H1 (cell line): ENCODE data around the gene NR5A1. TPM values are rescaled to one million over a fixed set of nuclear protein-coding genes. Genes with fewer than 3 reads are reported as not detected.
A peak's percentile ranks its signal among the peaks of the same experiment; 100 is the strongest.

ENCODE experiments used
- CTCF ChIA-PET: fragments of 300-600 bp; sonication (Branson Sonifier 250); formaldehyde crosslinking; loops from one replicate; lab custom pipeline; 2021; ENCODE audit not compliant: partially characterized antibody; lab: Charles Lee
- POLR2A ChIA-PET: fragments of 300-600 bp; sonication (Branson Sonifier 250); formaldehyde crosslinking; loops from one replicate; lab custom pipeline; 2021; ENCODE audit warnings: inconsistent platforms; ENCODE audit not compliant: partially characterized antibody; lab: Charles Lee
- DNase-seq, 2 experiments: peaks; one replicate each; pipeline versions ENCODE4 v3.0.0 to v3.0.0-alpha.2; 2010 to 2022; ENCODE audit warnings: low spot score in 2 of 2, low read depth in 1 of 2, mixed read lengths in 1 of 2
- FAIRE-seq: peaks from 2 replicates; lab custom pipeline; 2011; peaks lifted over from hg19 to GRCh38; lab: Jason Lieb, UNC
- H2AFZ ChIP-seq: 2 replicates; pipeline ENCODE4 v1.8.1; 2012; ENCODE audit warnings: low read length, inconsistent platforms
- H2AK5ac ChIP-seq: 2 replicates; pipeline ENCODE4 v1.6.1; 2013; ENCODE audit warnings: low read depth, low read length
- H2BK120ac ChIP-seq: replicated peaks from 2 replicates; pipeline ENCODE3; 2013; ENCODE audit warnings: low read depth, low read length, inconsistent platforms
- H2BK12ac ChIP-seq: 2 replicates; pipeline ENCODE4 v1.6.1; 2013; ENCODE audit warnings: low read depth, low read length
- H2BK15ac ChIP-seq: 2 replicates; pipeline ENCODE4 v1.6.1; 2013; ENCODE audit warnings: low read length
- H2BK20ac ChIP-seq: 2 replicates; pipeline ENCODE4 v1.6.1; 2013; ENCODE audit warnings: low read length
- H2BK5ac ChIP-seq: 2 replicates; pipeline ENCODE4 v1.6.1; 2013; ENCODE audit warnings: low read depth, low read length
- H3K14ac ChIP-seq: 2 replicates; pipeline ENCODE4 v1.6.1; 2013; ENCODE audit warnings: inconsistent platforms; ENCODE audit not compliant: insufficient read length
- H3K18ac ChIP-seq: 2 replicates; pipeline ENCODE4 v1.6.1; 2013; ENCODE audit warnings: low read length; ENCODE audit errors: extremely low read depth
- H3K23ac ChIP-seq: 2 replicates; pipeline ENCODE4 v1.6.1; 2013; ENCODE audit warnings: inconsistent platforms; ENCODE audit not compliant: insufficient read length
- H3K23me2 ChIP-seq: 2 replicates; pipeline ENCODE4 v1.6.1; 2013; ENCODE audit warnings: low read depth, low read length
- H3K27ac ChIP-seq: 2 replicates; pipeline ENCODE4 v1.6.1; 2011; ENCODE audit warnings: low read depth, low read length, inconsistent platforms
- H3K27me3 ChIP-seq, 4 experiments: replicated peaks in 1 of 4; 1 replicate in 1 of 4; 2 replicates in 3 of 4; pipeline versions ENCODE4 v1.6.1 to v1.8.1; 2011 to 2013; ENCODE audit warnings: low read length in 3 of 4, mild to moderate bottlenecking in 3 of 4, inconsistent platforms in 2 of 4, mixed read lengths in 2 of 4, moderate library complexity in 1 of 4; ENCODE audit not compliant: control insufficient read depth in 3 of 4, insufficient read depth in 3 of 4; ENCODE audit errors: extremely low read depth in 1 of 4
- H3K36me3 ChIP-seq, 4 experiments: 2 replicates each; pipeline versions ENCODE4 v1.6.1 to v1.8.1; 2011 to 2013; ENCODE audit warnings: mild to moderate bottlenecking in 4 of 4, low read length in 3 of 4, moderate library complexity in 2 of 4, control low read depth in 1 of 4, inconsistent platforms in 1 of 4; ENCODE audit not compliant: insufficient read depth in 4 of 4, control insufficient read depth in 2 of 4
- H3K4ac ChIP-seq: replicated peaks from 2 replicates; pipeline ENCODE3; 2013; ENCODE audit warnings: low read length, low read depth, mixed read lengths, inconsistent platforms; ENCODE audit not compliant: insufficient read length
- H3K4me1 ChIP-seq, 4 experiments: replicated peaks in 1 of 4; 1 replicate in 1 of 4; 2 replicates in 3 of 4; pipeline versions ENCODE4 v1.6.1 to v1.8.1; 2011 to 2013; ENCODE audit warnings: low read length in 3 of 4, inconsistent platforms in 2 of 4, mixed read lengths in 1 of 4; ENCODE audit not compliant: insufficient read depth in 4 of 4, control insufficient read depth in 3 of 4
- H3K4me2 ChIP-seq, 2 experiments: 2 replicates each; pipeline versions ENCODE4 v1.6.1 to v1.8.1; 2011 to 2013; ENCODE audit warnings: low read depth in 2 of 2, low read length in 2 of 2, control low read depth in 1 of 2, inconsistent platforms in 1 of 2, mild to moderate bottlenecking in 1 of 2; ENCODE audit not compliant: insufficient read depth in 1 of 2
- H3K4me3 ChIP-seq, 4 experiments: fragments of 200-600, 300-600 bp in 1 of 4; sonication (generic), shearing (Covaris generic), sonication (Bioruptor Twin) in 1 of 4; 2 replicates each; pipeline versions ENCODE4 v1.5.1 to v1.8.1; 2011 to 2016; ENCODE audit warnings: low read length in 4 of 4, low read depth in 3 of 4, control low read depth in 2 of 4, inconsistent platforms in 2 of 4, mild to moderate bottlenecking in 2 of 4, mixed read lengths in 1 of 4, moderate library complexity in 1 of 4; ENCODE audit not compliant: insufficient read depth in 2 of 4; ENCODE audit errors: extremely low read depth in 1 of 4
- H3K56ac ChIP-seq: replicated peaks from 2 replicates; pipeline ENCODE3; 2013; ENCODE audit warnings: low read depth, mild to moderate bottlenecking, mixed read lengths, low read length, inconsistent platforms; ENCODE audit not compliant: insufficient read length
- H3K79me1 ChIP-seq: 2 replicates; pipeline ENCODE4 v1.6.1; 2013; ENCODE audit warnings: low read depth, low read length, control low read depth
- H3K79me2 ChIP-seq, 2 experiments: 2 replicates each; pipeline versions ENCODE4 v1.6.1 to v1.8.1; 2012 to 2013; ENCODE audit warnings: low read length in 2 of 2, mild to moderate bottlenecking in 2 of 2, inconsistent platforms in 1 of 2; ENCODE audit not compliant: insufficient read depth in 2 of 2, control insufficient read depth in 1 of 2
- H3K9ac ChIP-seq, 4 experiments: replicated peaks in 1 of 4; 1 replicate in 1 of 4; 2 replicates in 3 of 4; pipeline versions ENCODE4 v1.6.1 to v1.8.1; 2011 to 2013; ENCODE audit warnings: low read depth in 3 of 4, low read length in 3 of 4, control low read depth in 2 of 4, mild to moderate bottlenecking in 2 of 4, moderate library complexity in 2 of 4, inconsistent platforms in 1 of 4; ENCODE audit errors: extremely low read depth in 1 of 4
- H3K9me3 ChIP-seq, 2 experiments: 2 replicates each; pipeline versions ENCODE4 v1.6.1 to v1.8.1; 2012 to 2013; ENCODE audit warnings: mild to moderate bottlenecking in 2 of 2, moderate library complexity in 2 of 2, control low read depth in 1 of 2, inconsistent platforms in 1 of 2, low read depth in 1 of 2, low read length in 1 of 2, mixed read lengths in 1 of 2; ENCODE audit not compliant: insufficient read depth in 2 of 2
- H4K20me1 ChIP-seq, 2 experiments: replicated peaks in 1 of 2; 2 replicates each; pipeline versions ENCODE3 to v1.8.1; 2011 to 2013; ENCODE audit warnings: inconsistent platforms in 2 of 2, low read length in 2 of 2, mild to moderate bottlenecking in 1 of 2; ENCODE audit not compliant: insufficient read depth in 2 of 2, control insufficient read depth in 1 of 2
- H4K5ac ChIP-seq: 2 replicates; pipeline ENCODE4 v1.6.1; 2013; ENCODE audit warnings: low read length, low read depth, mixed read lengths, inconsistent platforms; ENCODE audit not compliant: insufficient read length
- H4K8ac ChIP-seq: 2 replicates; pipeline ENCODE4 v1.8.0; 2013; ENCODE audit warnings: mild to moderate bottlenecking, moderate library complexity, low read length, inconsistent platforms; ENCODE audit not compliant: insufficient read depth; ENCODE audit errors: extremely low read depth
- H4K91ac ChIP-seq: replicated peaks from 2 replicates; pipeline ENCODE3; 2013; ENCODE audit warnings: low read length, mixed read lengths, inconsistent platforms; ENCODE audit not compliant: insufficient read length
- CBX8 ChIP-seq: fragments of 300-800, 300-1000 bp; sonication (generic); IDR thresholded peaks from 2 replicates; pipeline ENCODE4 v1.7.1; 2016; ENCODE audit warnings: low read depth, low read length, borderline replicate concordance
- CTCF ChIP-seq, 3 experiments: IDR thresholded peaks; 1 replicate in 2 of 3; 2 replicates in 1 of 3; pipeline versions ENCODE4 v1.5.1 to v1.6.1; 2011; ENCODE audit warnings: low read length in 3 of 3, mild to moderate bottlenecking in 3 of 3, inconsistent platforms in 2 of 3, low read depth in 1 of 3, moderate library complexity in 1 of 3; ENCODE audit not compliant: insufficient read depth in 1 of 3; ENCODE audit errors: control extremely low read depth in 1 of 3
- JUN ChIP-seq: IDR thresholded peaks from 2 replicates; pipeline ENCODE4 v1.6.1; 2011; ENCODE audit warnings: low read depth, mild to moderate bottlenecking, improper control_type of control experiment, low read length
- KDM5A ChIP-seq: fragments of 200-600 bp; IDR thresholded peaks from 2 replicates; pipeline ENCODE4 v1.7.1; 2012; ENCODE audit warnings: mild to moderate bottlenecking, low read length, inconsistent platforms, mixed read lengths
- RNF2 ChIP-seq: fragments of 200-900, 300-1000 bp; sonication (generic); IDR thresholded peaks from 2 replicates; pipeline ENCODE4 v1.7.1; 2016; ENCODE audit warnings: borderline replicate concordance, low read depth, mild to moderate bottlenecking, antibody characterized with exemption, low read length; ENCODE audit not compliant: poor library complexity, severe bottlenecking; ENCODE audit errors: missing control alignments
- RXRA ChIP-seq: IDR thresholded peaks from 2 replicates; pipeline ENCODE4 v1.6.1; 2011; ENCODE audit warnings: low read depth, mild to moderate bottlenecking, low read length, moderate library complexity; ENCODE audit not compliant: insufficient read depth
- WGBS, 2 experiments: shearing (Covaris generic) in 1 of 2; methylation state at CpG; one replicate each; pipeline versions ENCODE4 v1.1.6 to v1.1.7; 2013 to 2015; ENCODE audit warnings: low lambda C conversion rate in 2 of 2, mixed read lengths in 2 of 2, inconsistent platforms in 1 of 2, low coverage in 1 of 2, missing lambda C conversion rate in 1 of 2; ENCODE audit not compliant: insufficient replicate concordance in 2 of 2, insufficient coverage in 1 of 2, insufficient read length in 1 of 2; ENCODE audit errors: extremely low coverage in 1 of 2, missing lambda C conversion rate in 1 of 2; 5-methylcytosine and 5-hydroxymethylcytosine counted together
- polyA plus RNA-seq, 7 experiments: library from polyadenylated mRNA; depleted of rRNA in 3 of 7; stranded (reverse) in 5 of 7; unstranded in 2 of 7; fragments of >200 nt in 5 of 7; fragments of 200-250 nt in 2 of 7; gene quantifications; 1 replicate in 5 of 7; 2 replicates in 1 of 7; 4 replicates in 1 of 7; pipeline versions ENCODE4 v1.2.1 to v1.2.3, GENCODE V29; 2011 to 2013; ENCODE audit warnings: missing spikeins in 2 of 7, mixed read lengths in 2 of 7
- total RNA-seq: library from RNA; stranded (reverse); fragmentation: NEBNext Ultra II Directional; extraction: Animal tissue kit (Norgen Biotek cat#: 25700); gene quantifications from 2 replicates; pipeline ENCODE4 v1.2.1, GENCODE V29; 2021
- TF ChIP-seq, protein P1 (sequence below): IDR thresholded peaks from 2 replicates; pipeline ENCODE4 v1.6.1; 2011; ENCODE audit warnings: low read length, improper control_type of control experiment

The NR5A1 gene
- total and polyA plus RNA-seq, 2 of the 8 experiments (the other 6 are each of a cell fraction or from before 2014, with no cell fraction given): 0.29 to 0.58 TPM

- Histone ChIP-seq H3K79me1 (no peaks in the 10 kb centered on the region), H3K9me3 (no peaks in the 10 kb centered on the region), H4K20me1 (no peaks in the 10 kb centered on the region), H3K18ac (no peak overlapping the region), H4K5ac (no peak overlapping the region), H3K4me2 (no peak overlapping the region), H3K27ac (no peak overlapping the region), H3K27me3 (peaks cover 8 to 35% (median 32%) of the 10 kb centered on the region in 4 experiments), H3K14ac (no peak overlapping the region), H4K91ac (no peak overlapping the region), H2AK5ac (no peak overlapping the region; the same call in 1 of the 2 replicates), H2BK5ac (no peak overlapping the region), H2BK15ac (peak overlapping the region; percentile 7; the same call in 1 of the 2 replicates), H4K8ac (peak overlapping the region; percentile 57; the same call in 1 of the 2 replicates), H2BK20ac (no peak overlapping the region), H3K4me1 (peaks cover 3 to 28% (median 21%) of the 10 kb centered on the region in 4 experiments), H3K56ac (no peak overlapping the region), H3K9ac (no peak overlapping the region), H3K36me3 (no peaks in the 10 kb centered on the region), H2BK120ac (no peak overlapping the region), H2BK12ac (peak overlapping the region; percentile 80; the same call in 1 of the 2 replicates), H3K79me2 (no peaks in the 10 kb centered on the region), H3K4me3 (no peak overlapping the region), H3K23ac (no peak overlapping the region), H2AFZ (no peak overlapping the region), H3K23me2 (peaks cover 6% of the 10 kb centered on the region; the same call in 1 of the 2 replicates), H3K4ac (peak overlapping the region; percentile 39)
- ChIA-PET CTCF (interaction anchor here (0.8 to 3.9 kb wide), 19 partner anchors 9 to 365 kb away, joined by 3 to 35 read pairs (median 3); no protein-coding TSS in a partner anchor), POLR2A (interaction anchor here (0.6 to 0.9 kb wide), 2 partner anchors 37 to 206 kb away, joined by 3 read pairs; no protein-coding TSS in a partner anchor)
- FAIRE-seq (no peak), DNase-seq (no peak)
- WGBS, 2 experiments: 67% methylated on average over 19 of the region's 21 CpGs; no CpG with 5 or more reads in 1 of the 2 experiments
- TF ChIP-seq JUN (no peak), CTCF (IDR thresholded peaks at IDR 0.05; ENCODE audit: control extremely low read depth in 1 of 3, insufficient read depth in 1 of 3, low read depth in 1 of 3, low read length in 3 of 3) (peak in 2 of 3 experiments; percentile 64 to 69; a peak in 3 of 4 replicates), RNF2 (no peak), CBX8 (no peak), RXRA (no peak), KDM5A (no peak)
- TF ChIP-seq, protein P1, sequence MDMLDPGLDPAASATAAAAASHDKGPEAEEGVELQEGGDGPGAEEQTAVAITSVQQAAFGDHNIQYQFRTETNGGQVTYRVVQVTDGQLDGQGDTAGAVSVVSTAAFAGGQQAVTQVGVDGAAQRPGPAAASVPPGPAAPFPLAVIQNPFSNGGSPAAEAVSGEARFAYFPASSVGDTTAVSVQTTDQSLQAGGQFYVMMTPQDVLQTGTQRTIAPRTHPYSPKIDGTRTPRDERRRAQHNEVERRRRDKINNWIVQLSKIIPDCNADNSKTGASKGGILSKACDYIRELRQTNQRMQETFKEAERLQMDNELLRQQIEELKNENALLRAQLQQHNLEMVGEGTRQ: no peak
Observed at GRCh38 chr9:124475158-124475867, 31.9 kb downstream of the NR5A1 start.
